ENCODE data around the gene PIM3. TPM values are rescaled to one million over a fixed set of nuclear protein-coding genes. Genes with fewer than 3 reads are reported as not detected.
A peak's percentile ranks its signal among the peaks of the same experiment; 100 is the strongest.

PIM3 gene
- total RNA-seq, 2 donors from 2014 or later: 209 to 236 TPM

GRCh38 chr22:49930596-49931412 lies 29.8 kb upstream of the PIM3 start:
- Mint-ChIP-seq H3K4me3 (peak overlapping the region; percentile 11 to 16), H3K27ac (peak overlapping the region; percentile 8), H3K9me3 (no peaks in the 10 kb centered on the region), H3K4me1 (ENCODE audit: low read depth) (peaks cover 52% of the 10 kb centered on the region), H3K36me3 (ENCODE audit: insufficient read depth in 2 of 2) (no peaks in the 10 kb centered on the region), H3K27me3 (ENCODE audit: low read depth) (no peaks in the 10 kb centered on the region)
- peak; percentile 60 to 61 for DNase-seq
- peak in 1 of 2 donors; percentile 28 for ATAC-seq (replicated peaks in 1 of 2)

GRCh38 chr22:49933236-49934159 lies 27.1 kb upstream of the PIM3 start:
- DNase-seq (no peak), ATAC-seq (replicated peaks in 1 of 2) (no peak)
- H3K4me1 Mint-ChIP-seq (ENCODE audit: low read depth): peaks cover 45% of the 10 kb centered on the region
- H3K27me3 Mint-ChIP-seq (ENCODE audit: low read depth): no peaks in the 10 kb centered on the region
- H3K27ac Mint-ChIP-seq: peak overlapping the region; percentile 82
- H3K4me3 Mint-ChIP-seq: peak overlapping the region; percentile 83 to 84
- no peaks in the 10 kb centered on the region for H3K9me3 Mint-ChIP-seq
- no peaks in the 10 kb centered on the region for H3K36me3 Mint-ChIP-seq (ENCODE audit: insufficient read depth in 2 of 2)

- Mint-ChIP-seq H3K4me3 (peak overlapping the region; percentile 83 to 84), H3K27ac (peak overlapping the region; percentile 82), H3K4me1 (ENCODE audit: low read depth) (peaks cover 48% of the 10 kb centered on the region), H3K9me3 (no peaks in the 10 kb centered on the region), H3K27me3 (ENCODE audit: low read depth) (no peaks in the 10 kb centered on the region), H3K36me3 (ENCODE audit: insufficient read depth in 2 of 2) (no peaks in the 10 kb centered on the region)
- ATAC-seq (replicated peaks in 1 of 2) (peak in 1 of 2 donors; percentile 22), DNase-seq (peak; percentile 57)
These were observed 26.2 kb upstream of the PIM3 start for GRCh38 chr22:49934160-49934890.

- H3K27ac Mint-ChIP-seq: no peak overlapping the region
These were observed 25.5 kb upstream of the PIM3 start for GRCh38 chr22:49934891-49935557.

GRCh38 chr22:49935561-49935960 lies 25.0 kb upstream of the PIM3 start:
- DNase-seq (peak in 1 of 2 donors; percentile 71), ATAC-seq (replicated peaks in 1 of 2) (no peak)
- peak overlapping the region; percentile 56 to 79 for H3K4me3 Mint-ChIP-seq
- H3K9me3 Mint-ChIP-seq: no peaks in the 10 kb centered on the region
- H3K4me1 Mint-ChIP-seq (ENCODE audit: low read depth): peaks cover 44% of the 10 kb centered on the region
- no peak overlapping the region for H3K27ac Mint-ChIP-seq
- H3K36me3 Mint-ChIP-seq (ENCODE audit: insufficient read depth in 2 of 2): no peaks in the 10 kb centered on the region
- H3K27me3 Mint-ChIP-seq (ENCODE audit: low read depth): no peaks in the 10 kb centered on the region

More at GRCh38 chr22:49934891-49935557, 25.5 kb upstream of the PIM3 start:
- Mint-ChIP-seq H3K4me3 (peak overlapping the region; percentile 75 to 83), H3K36me3 (ENCODE audit: insufficient read depth in 2 of 2) (no peaks in the 10 kb centered on the region), H3K9me3 (no peaks in the 10 kb centered on the region), H3K4me1 (ENCODE audit: low read depth) (peaks cover 49% of the 10 kb centered on the region), H3K27me3 (ENCODE audit: low read depth) (no peaks in the 10 kb centered on the region)
- peak; percentile 91 to 96 for DNase-seq
- ATAC-seq (replicated peaks in 1 of 2): peak; percentile 21 to 22

GRCh38 chr22:49936018-49936972 lies 24.3 kb upstream of the PIM3 start:
- H3K36me3 Mint-ChIP-seq (ENCODE audit: insufficient read depth in 2 of 2): no peaks in the 10 kb centered on the region
- H3K4me3 Mint-ChIP-seq: peak overlapping the region; percentile 56 to 79
- no peaks in the 10 kb centered on the region for H3K27me3 Mint-ChIP-seq (ENCODE audit: low read depth)
- peaks cover 0 to 3% of the 10 kb centered on the region in 2 donors for H3K9me3 Mint-ChIP-seq
- peak overlapping the region; percentile 30 for H3K27ac Mint-ChIP-seq
- H3K4me1 Mint-ChIP-seq (ENCODE audit: low read depth): peaks cover 37% of the 10 kb centered on the region
- ATAC-seq (replicated peaks in 1 of 2) (peak; percentile 89 to 92), DNase-seq (peak; percentile 99)

GRCh38 chr22:49936973-49937757 lies 23.4 kb upstream of the PIM3 start:
- DNase-seq (no peak), ATAC-seq (replicated peaks in 1 of 2) (no peak)
- Mint-ChIP-seq H3K4me1 (ENCODE audit: low read depth) (peaks cover 33% of the 10 kb centered on the region), H3K9me3 (peaks cover 0 to 3% of the 10 kb centered on the region in 2 donors), H3K27ac (peak overlapping the region; percentile 30), H3K4me3 (peak overlapping the region; percentile 56 to 79), H3K36me3 (ENCODE audit: insufficient read depth in 2 of 2) (no peaks in the 10 kb centered on the region), H3K27me3 (ENCODE audit: low read depth) (no peaks in the 10 kb centered on the region)

- Mint-ChIP-seq H3K27me3 (ENCODE audit: low read depth) (no peaks in the 10 kb centered on the region), H3K36me3 (ENCODE audit: insufficient read depth in 2 of 2) (no peaks in the 10 kb centered on the region), H3K9me3 (peaks cover 0 to 3% of the 10 kb centered on the region in 2 donors), H3K27ac (no peak overlapping the region), H3K4me1 (ENCODE audit: low read depth) (peaks cover 27% of the 10 kb centered on the region), H3K4me3 (no peak overlapping the region)
- DNase-seq (no peak), ATAC-seq (replicated peaks in 1 of 2) (no peak)
These were observed 22.6 kb upstream of the PIM3 start for GRCh38 chr22:49937758-49938564.

- no peak overlapping the region for H3K4me3 Mint-ChIP-seq
- H3K36me3 Mint-ChIP-seq (ENCODE audit: insufficient read depth in 2 of 2): no peaks in the 10 kb centered on the region
- H3K27me3 Mint-ChIP-seq (ENCODE audit: low read depth): no peaks in the 10 kb centered on the region
- peaks cover 20% of the 10 kb centered on the region for H3K4me1 Mint-ChIP-seq (ENCODE audit: low read depth)
- no peak for DNase-seq
- no peak for ATAC-seq (replicated peaks in 1 of 2)
- H3K9me3 Mint-ChIP-seq: peaks cover 0 to 3% of the 10 kb centered on the region in 2 donors
- H3K27ac Mint-ChIP-seq: no peak overlapping the region
These were observed 21.9 kb upstream of the PIM3 start for GRCh38 chr22:49938565-49939136.

Measured in activated T-cell treated with anti-CD3 and anti-CD28 coated beads, Interleukin-2, amount 50 U/mL, for 72 hours (primary cell).